GM18517 (cell line): ENCODE results near the gene ORMDL1.

ENCODE experiments used
- ATAC-seq: cut with Tn5 transposase; IDR thresholded peaks from one replicate; pipeline ENCODE4 v1.9.1; 2021; ENCODE audit warnings: mild to moderate bottlenecking, moderate library complexity; ENCODE audit not compliant: unreplicated experiment

The ORMDL1 gene, protein sequence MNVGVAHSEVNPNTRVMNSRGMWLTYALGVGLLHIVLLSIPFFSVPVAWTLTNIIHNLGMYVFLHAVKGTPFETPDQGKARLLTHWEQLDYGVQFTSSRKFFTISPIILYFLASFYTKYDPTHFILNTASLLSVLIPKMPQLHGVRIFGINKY

DNA sequence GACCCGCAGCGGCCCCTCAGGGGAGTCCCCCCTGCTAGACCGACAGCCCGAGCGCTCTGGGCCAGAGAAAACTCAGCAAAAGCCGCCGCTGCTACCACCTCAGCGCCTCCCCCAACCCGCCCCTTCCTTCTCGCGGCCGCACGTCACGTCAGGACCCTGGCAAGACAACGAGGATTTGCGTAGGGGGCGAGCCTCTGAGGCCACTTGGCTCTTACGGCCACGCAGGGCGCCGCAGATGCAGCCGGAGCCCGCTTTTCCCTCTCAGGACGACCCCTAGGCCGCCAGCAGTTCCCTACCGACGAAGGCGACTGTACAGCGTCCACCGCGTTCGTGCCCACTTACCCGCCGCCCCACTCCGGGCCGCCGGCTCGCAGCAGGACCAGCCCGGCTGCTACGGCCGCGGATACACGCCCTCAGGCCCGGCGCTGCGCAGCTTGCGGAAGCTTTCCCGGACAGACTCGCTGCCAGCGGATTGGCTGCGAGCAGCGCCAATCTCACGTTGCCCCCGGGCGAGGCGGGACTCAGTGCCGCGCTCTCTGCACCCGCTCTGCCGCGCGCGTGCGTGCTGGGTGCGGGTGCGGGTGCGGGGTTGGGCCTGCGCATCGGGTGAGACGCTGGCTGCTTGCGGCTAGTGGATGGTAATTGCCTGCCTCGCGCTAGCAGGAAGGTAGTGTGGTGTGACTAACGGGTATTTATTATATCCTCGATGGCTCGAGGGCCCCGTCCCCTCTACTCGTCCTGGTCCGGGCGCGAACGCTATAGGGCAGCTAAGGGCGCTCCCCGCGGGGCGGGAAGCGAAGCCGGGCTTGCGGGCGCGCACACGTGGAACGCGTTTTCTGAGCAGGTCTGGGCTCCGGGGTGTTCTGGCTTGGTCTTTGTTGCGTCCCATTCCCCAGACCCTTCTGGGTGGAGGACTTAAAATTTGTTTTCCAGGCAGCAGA, at the start of gene ORMDL1, which contains the start of gene PMS1:
Gene ORMDL1, minus strand, starts transcription at position 413 of the 941 bp plus-strand sequence. CDS start 1,744 bp downstream, outside the sequence.
Gene PMS1, plus strand, starts transcription at position 524 of the 941 bp plus-strand sequence. CDS start 7,360 bp downstream, outside the sequence.
- peak; percentile 93 for ATAC-seq

DNA sequence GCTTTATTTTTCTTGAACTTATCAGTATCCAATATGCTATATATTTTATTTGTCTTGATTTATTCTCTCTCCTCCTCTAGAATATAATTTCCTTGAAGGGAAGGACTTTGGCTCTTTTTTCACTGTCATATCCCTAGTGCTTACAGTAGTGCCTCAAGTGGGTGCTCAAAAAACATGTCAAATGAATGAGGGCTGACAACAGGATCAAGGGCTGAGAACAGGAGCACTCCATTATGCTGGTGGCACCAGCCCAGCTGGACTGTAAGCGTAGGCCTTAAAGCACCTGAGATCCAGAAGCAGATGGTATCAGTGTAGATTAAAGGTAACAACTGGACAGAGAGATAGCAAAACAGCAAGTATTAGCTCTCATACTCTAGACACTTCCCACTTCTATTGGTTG, 46.4 kb upstream of the ORMDL1 start:
- no peak for ATAC-seq

DNA sequence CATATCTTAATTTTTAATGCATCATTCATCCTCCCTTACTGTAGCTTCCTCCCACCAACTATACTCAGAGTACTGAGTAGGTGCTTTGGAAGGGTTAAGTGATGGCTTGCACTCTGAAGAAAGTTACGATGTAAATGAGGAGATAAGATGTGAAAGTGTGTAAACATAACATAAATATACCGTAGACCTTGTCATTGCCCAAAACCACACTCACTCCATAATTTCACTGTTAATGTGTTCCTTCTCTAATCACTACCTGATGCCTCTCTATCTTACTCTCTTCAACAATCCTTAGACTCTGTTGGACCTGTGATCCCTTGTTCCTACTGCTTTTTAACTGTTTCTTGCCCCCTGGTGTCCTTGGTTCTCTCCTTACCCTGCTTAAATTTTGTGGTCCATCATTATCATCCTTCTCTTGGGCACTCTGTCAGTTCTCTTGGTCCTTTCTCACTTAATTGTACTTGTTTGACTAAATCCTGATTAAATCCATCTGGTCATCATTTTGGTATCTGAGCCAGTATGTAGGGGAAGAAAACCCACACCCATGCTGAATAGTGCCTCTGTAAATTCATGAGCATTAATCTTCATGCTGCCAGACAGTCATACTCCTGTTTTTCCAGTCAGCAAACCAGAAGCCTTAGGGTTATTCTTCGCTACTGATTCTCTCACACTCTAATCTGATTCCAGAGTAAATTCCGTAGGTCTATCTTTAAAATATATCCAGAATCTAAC, 45.1 kb upstream of the ORMDL1 start:
- ATAC-seq: no peak

DNA sequence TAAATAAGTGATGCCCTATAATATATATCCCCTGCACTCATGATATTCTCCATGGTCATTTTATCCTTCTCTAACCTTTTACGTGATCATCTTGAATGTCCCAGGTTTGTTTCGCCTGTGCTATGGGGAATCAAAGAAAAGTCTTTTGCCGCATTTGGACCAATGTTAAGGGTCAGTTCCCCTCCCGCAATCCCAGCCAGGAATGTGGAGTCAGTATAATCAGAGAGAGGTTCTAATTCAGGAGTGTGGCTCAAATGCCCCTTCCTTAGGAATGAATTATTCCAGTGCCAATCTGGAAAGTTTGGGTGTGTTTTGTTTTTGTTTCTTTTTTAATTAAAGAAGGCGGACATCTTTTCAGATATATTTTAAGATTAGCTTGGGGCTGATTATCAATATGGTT, 41.9 kb upstream of the ORMDL1 start:
- no peak for ATAC-seq

DNA sequence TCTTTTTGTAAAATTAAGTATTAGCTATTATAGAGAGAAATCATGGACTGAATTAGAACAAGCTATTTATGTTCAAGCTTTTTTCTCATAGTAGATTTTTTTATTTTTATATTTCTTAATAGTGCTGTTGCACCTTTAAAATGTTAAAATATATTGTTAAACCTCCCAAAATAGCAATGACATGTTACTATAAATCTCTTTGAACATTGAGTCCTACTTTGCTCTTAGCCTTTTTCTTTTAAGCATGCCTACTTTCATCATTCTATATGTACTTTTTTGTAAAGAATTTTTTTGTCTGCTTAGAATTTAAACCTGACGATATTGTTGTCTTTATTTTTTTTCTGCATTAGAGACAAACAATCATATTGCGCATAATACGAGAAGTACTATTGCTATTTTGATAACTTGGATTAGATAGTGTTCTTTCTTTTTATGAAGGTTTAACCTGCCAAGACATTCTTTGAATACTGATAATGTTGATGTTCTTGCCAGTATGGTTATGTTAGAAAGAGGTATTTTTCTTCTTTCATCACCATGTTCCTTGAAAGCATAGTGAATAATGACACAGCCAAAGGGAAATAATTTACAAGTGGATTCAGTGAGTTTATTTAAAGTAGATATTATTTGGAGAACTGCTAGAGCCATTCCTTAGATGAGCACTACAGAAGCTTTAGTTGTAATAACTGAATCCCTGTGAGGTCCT, 40.7 kb upstream of the ORMDL1 start:
- no peak for ATAC-seq

DNA sequence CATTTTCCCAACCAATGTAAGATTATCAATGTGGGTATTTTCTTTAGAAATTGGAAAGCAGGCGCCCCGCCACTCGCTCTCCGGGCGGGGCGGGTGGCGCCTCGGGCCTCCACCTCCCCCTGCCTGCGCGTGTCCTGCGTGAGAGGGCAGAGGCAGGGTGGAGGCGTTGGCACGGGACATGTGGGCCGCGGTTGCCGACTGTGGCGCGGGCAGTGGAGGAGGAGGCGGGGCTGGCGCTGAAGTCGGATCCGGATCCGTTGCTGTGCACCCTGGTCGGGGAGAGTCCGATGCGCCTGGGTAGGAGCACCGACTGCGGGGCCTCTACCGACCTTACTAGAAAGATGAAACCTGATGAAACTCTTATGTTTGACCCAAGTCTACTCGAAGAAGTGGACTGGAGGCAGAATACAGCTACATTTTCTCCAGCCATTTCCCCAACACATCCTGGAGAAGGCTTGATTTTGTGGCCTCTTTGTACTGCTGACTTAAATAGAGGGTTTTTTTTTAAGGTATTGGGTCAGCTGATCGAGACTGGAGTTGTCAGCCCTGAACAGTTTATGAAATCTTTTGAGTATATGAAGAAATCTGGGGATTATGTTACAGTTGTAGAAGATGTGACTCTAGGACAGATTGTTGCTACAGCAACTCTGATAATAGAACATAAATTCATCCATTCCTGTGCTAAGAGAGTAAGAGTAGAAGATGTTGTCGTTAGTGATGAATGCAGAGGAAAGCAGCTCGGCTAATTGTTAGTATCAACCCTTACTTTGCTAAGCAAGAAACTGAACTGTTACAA, 38.0 kb upstream of the ORMDL1 start:
- ATAC-seq: no peak

DNA sequence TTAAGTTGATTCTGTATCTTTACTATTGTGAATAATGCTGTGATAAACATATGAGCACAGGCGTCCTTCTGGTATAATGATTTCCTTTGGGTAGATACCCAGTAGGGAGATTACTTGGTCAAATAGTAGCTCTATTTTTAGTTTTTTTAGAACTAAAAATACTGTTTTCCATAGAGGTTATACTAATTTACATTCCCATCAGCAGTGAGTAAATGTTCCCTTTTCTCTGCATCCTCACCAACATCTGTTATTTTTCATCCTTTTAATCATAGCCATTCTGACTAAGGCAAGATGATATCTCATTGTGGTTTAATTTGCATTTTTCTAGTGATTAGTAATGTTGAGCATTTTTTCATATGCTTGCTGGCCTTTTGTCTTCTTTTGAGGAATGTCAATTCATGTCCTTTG, 35.2 kb upstream of the ORMDL1 start:
- no peak for ATAC-seq

DNA sequence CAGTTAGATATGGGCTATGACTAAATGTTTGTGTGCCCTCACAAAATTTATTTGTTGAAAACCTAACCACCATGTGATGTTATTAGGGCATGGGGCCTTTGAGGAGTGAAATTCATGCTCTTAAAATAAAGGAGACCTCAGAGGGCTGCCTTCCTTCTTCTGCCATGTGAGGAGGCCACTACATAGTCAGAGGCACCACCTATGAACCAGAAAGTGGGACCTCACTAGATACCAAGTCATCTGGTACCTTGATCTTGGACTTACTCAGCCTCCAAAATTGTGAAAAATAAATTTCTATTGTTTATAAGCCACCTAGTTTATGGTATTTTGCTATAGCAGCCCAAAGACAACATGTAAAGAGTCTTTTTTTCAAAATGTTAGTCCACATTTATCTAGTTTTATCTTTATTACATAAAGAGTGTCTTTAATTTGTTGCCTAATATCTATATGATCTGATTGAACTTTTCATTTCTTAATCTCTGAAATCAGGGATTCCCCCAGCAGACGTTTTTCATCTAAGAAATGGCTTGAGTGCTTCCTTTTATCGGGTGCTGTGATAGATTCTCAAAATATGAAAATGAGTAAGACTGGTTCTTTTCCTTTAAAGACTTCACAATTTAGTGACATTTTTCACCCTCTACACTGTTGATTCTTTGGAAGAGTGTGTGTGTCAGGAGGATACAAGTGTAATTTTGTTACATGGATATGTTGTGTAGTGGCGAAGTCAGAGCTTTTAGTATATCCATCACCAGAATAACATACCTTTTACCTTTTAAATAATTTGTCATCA, 34.3 kb upstream of the ORMDL1 start:
- no peak for ATAC-seq

DNA sequence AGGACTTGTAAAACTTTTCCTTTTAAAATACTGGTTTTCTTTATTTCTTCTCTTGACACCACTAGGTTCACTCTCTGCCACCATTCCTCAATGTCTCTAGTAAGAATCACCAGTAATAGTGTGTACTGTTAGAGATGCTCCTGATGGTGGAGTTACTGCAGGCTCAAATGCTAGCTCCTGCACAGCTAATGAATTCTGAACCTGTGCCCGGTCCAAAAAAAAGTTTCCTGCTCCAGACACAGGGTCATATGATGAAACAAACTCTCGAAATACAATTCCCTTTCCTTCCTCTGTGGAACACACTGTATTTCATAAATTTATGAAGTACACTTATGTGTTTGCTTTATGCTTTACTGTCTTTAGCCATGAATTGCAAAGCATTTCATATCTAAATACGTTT, 19.3 kb upstream of the ORMDL1 start:
- ATAC-seq: no peak

DNA sequence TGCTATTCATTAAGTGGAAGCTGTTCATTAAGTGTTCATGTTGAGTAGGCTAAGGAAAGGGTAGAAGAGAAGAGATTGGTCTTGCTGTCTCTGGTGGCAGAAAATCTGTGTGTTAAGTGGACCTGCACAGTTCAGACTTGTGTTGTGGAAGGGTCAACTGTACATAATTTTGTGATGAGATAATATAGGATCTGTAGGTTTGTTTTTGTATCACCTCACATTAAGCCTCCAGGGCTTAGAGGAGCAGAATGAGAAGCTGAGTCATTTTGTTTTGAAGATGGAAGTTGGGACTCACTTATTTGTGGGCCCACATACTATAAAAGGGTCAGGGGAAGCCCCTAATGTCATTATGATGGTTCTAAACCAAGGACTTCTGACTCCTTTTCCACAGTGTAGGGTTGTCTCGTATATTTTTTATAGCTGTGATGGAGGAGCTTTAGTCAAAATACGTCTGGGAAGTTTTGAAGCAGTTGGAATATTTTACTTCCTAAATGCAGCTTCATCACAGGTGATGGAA, 18.3 kb upstream of the ORMDL1 start:
- ATAC-seq: no peak

DNA sequence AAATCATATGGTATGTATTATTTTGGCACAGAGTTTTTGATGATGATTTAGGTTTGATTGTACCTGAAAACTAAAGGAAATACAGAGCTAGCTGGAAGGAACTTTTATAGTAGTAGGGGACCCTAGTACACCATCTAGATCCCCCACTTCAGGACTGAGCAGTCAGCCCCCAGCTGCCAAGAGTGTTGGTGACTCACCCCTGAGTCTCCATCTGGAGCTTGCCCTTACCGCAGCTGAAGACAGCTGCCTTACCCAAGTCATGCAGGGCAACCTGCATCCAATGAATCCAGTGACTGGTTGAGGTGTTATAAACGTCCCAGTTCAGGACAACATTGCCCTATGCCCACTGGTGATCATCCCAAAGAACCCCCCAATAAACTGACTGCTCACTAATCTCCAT, 15.4 kb upstream of the ORMDL1 start:
- ATAC-seq: no peak

DNA sequence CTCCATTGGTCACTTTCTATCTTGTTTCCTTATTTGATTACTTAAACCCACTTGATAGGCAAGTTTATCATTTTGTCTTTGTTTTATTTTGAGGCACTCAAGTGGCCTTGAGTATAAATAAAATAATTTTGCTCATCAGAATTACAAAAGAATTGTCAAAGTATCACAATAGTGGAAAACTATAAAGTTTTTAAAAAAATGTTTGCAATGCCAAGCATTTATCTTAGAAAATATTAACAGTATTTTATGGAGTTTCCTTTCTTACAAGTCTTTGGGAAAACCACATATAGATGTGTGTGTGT, 14.8 kb upstream of the ORMDL1 start:
- no peak for ATAC-seq

DNA sequence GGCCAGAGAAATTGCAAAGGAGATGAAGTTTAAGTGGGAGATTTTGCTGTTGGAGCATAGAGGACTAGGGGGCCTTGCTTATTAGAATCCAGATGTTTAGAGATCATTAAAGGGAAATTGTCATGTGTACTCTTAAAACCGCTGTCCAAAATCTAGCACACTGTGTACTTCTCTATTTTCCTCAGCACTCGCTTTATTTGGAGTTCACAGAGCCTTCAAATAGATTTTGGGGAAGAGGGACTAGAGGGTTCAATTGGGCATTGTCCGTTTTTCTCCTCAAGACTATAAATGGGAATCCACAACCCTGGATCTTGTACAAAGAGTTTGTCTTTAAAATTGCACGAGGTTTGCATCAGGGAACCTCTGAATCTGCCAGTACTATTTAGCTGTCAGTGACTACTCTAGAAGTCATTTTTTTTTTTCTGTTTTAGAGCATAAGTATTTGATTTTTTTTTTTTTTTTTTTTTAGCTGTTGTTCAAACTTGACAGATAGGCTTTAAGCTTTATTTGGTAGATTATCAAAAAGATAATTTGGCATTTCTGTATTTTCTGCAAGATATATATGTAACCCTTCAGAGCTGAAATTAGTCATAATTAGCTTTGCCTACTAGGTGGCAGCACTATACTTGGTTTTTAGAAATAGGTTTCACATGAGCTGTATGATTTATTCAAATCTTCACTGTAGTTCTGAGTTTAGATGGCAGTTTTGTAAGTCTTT, 14.3 kb upstream of the ORMDL1 start:
- ATAC-seq: peak; percentile 86

DNA sequence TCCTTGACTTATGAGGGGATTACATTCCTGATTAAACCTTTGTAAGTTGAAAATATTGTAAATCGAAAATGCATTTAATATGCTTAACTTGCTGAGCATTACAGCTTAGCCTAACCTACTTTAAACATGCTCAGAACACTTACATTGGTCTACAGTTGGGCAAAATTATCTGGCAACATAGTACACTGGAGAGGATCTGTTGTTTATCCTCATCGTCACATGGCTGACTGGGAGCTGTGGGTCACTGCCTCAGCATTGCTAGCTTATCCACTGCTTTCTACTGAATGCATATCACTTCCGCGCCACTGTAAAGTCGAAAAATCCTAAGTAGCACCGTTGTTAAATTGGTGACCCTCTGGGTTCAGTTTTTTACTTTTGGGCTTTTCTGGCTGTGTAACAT, 13.8 kb upstream of the ORMDL1 start:
- no peak for ATAC-seq

DNA sequence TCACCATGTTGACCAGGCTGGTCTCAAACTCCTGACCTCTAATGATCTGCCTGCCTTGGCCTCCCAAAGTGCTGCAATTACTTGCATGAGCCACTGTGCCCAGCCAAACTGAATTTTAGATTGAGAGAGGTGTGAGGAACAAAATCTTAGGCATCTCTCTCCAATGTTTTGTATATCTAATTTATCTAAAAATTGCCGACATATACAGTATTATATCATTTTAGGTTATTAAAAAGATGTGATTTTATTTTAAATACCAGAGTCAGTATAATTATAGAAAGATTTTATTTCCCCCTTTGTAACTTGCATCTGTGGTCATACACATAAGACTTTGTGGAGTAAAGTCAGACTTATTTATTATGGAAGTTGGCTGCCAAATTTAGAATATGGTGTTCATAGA, 10.2 kb upstream of the ORMDL1 start:
- ATAC-seq: no peak

DNA sequence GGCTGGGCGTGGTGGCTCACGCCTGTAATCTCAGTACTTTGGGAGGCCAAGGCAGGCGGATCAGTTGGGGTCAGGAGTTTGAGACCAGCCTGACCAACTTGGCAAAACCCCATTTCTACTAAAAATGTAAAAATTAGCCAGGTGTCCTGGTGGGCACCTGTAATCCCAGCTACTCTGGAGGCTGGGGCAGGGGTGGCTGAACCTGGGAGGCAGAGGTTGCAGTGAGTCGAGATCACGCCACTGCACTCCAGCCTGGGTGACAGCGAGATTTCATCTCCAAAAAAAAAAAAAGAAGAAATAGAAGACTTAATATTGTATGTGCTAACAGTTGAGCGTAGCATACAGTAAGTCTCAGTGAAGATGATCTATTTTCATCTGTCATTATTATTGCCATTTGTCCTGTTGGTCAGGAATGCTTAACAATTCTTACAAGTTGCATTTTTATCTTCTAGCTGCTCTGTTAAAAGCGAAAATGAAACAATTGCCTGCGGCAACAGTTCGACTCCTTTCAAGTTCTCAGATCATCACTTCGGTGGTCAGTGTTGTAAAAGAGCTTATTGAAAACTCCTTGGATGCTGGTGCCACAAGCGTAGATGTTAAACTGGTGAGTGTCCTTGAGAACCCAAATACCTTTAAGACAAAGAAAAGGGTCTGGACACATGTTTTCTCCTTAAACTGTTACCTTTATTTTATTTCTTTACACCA, 7.4 kb upstream of the ORMDL1 start:
- ATAC-seq: no peak

DNA sequence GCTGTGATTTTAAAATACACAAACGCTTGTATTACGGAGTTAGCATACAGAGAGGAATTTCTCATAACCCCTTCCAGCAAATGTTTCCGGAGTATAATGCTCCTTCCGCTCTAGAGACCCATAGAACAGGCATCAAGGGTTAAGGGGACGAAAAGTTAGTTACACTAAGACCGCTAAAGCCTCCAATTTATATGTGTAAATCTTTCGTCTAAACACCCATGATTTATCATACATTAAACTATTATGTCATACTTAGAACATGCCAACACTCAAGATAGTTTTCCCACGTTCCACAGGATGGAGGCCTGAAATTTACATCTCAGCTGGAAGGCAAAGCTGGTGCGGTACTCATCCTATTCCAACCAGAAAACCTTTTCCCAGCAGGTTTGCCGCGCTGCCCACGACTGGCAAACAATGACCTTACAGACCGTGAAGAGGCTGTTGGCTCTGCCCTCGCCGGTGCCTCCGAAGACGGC, 650 bp downstream of the ORMDL1 start:
- peak; percentile 21 for ATAC-seq

DNA sequence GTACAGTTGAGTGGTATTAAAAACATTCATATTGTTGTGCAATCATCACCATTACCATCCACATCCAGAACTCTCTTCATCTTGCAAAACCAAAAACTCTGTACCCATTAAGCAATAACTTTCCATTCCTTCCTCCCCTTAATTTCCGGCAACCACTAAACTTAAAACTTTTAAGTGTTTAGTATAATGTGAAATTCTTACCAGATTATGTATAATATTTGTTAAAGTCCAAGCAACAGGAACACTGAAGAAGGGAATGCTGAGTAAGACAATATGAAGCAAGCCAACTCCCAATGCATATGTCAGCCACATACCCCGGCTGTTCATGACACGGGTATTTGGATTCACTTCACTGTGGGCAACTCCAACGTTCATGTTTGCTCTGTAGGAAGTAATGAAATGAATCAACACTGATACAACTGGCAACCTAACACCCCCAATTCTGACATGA, 1.9 kb downstream of the ORMDL1 start:
- no peak for ATAC-seq
